GM21360 (cell line): Measurements from ENCODE around the gene FAM131A.

Experiments used
- ATAC-seq: cut with Tn5 transposase; IDR thresholded peaks from one replicate; pipeline ENCODE4 v1.9.1; 2021; ENCODE audit warnings: mild to moderate bottlenecking, moderate library complexity; ENCODE audit not compliant: unreplicated experiment

The FAM131A gene

GRCh38 chr3:184337399-184337714, at the start of gene FAM131A:
TSS of gene FAM131A (plus strand) at chr3:184337600. CDS start at chr3:184337631, 31 bp downstream.
- ATAC-seq = no peak

GRCh38 chr3:184289426-184289938, 47.9 kb upstream of the FAM131A start:
- no peak for ATAC-seq

GRCh38 chr3:184290331-184290730, 47.1 kb upstream of the FAM131A start:
- no peak for ATAC-seq

- ATAC-seq = no peak
Observed at GRCh38 chr3:184291044-184291737, 46.2 kb upstream of the FAM131A start.

GRCh38 chr3:184291738-184292445, 45.5 kb upstream of the FAM131A start:
- no peak for ATAC-seq

- ATAC-seq = no peak
Observed at GRCh38 chr3:184295771-184296170, 41.6 kb upstream of the FAM131A start.

- no peak for ATAC-seq
Observed at GRCh38 chr3:184296616-184297015, 40.8 kb upstream of the FAM131A start.

GRCh38 chr3:184298759-184299487, 38.5 kb upstream of the FAM131A start, which contains the start of gene PSMD2:
TSS of gene PSMD2 (plus strand) at chr3:184299241. CDS start at chr3:184299267, 26 bp downstream.
- peak; percentile 91 for ATAC-seq

- no peak for ATAC-seq
Observed at GRCh38 chr3:184299488-184300377, 37.7 kb upstream of the FAM131A start.

- no peak for ATAC-seq
Observed at GRCh38 chr3:184300378-184300720, 37.1 kb upstream of the FAM131A start.

GRCh38 chr3:184305577-184305976, 31.8 kb upstream of the FAM131A start:
- no peak for ATAC-seq

- no peak for ATAC-seq
Observed at GRCh38 chr3:184306341-184306972, 30.9 kb upstream of the FAM131A start.

GRCh38 chr3:184307915-184308314, 29.5 kb upstream of the FAM131A start:
- ATAC-seq = no peak

GRCh38 chr3:184308744-184309143, 28.7 kb upstream of the FAM131A start:
- ATAC-seq = no peak

- ATAC-seq = no peak
Observed at GRCh38 chr3:184311633-184312032, 25.8 kb upstream of the FAM131A start.

- ATAC-seq = peak; percentile 77
Observed at GRCh38 chr3:184314363-184314699, 23.1 kb upstream of the FAM131A start, which contains the start of gene EIF4G1. TSS of gene EIF4G1 (plus strand) at chr3:184314606. CDS start at chr3:184315797, 1,191 bp downstream.

- peak; percentile 36 for ATAC-seq
Observed at GRCh38 chr3:184314700-184315542, 22.5 kb upstream of the FAM131A start.

- ATAC-seq = peak; percentile 4
Observed at GRCh38 chr3:184315543-184315867, 21.9 kb upstream of the FAM131A start.

GRCh38 chr3:184315871-184316661, 21.3 kb upstream of the FAM131A start:
- no peak for ATAC-seq
